OCI-LY1 (cell line): ENCODE results near the gene TACR2.

Experiments
- H2AFZ ChIP-seq: fragments of 200-600 bp; sonication (generic), shearing (Covaris generic); 2 replicates; pipeline ENCODE4 v1.6.0; 2014; ENCODE audit warnings: antibody characterized with exemption, mild to moderate bottlenecking, low read length
- H3F3A ChIP-seq: fragments of 200-600 bp; sonication (generic), shearing (Covaris generic); 2 replicates; pipeline ENCODE4 v1.6.0; 2014; ENCODE audit warnings: mild to moderate bottlenecking, antibody characterized with exemption, low read length, moderate library complexity; ENCODE audit not compliant: insufficient read depth
- H3K27ac ChIP-seq: fragments of 200-600 bp; sonication (generic); 2 replicates; pipeline ENCODE4 v1.5.1; 2014; ENCODE audit warnings: low read length, mixed run types, mild to moderate bottlenecking, low read depth; ENCODE audit not compliant: poor library complexity, severe bottlenecking
- H3K27me3 ChIP-seq: fragments of 200-600 bp; sonication (generic); 2 replicates; pipeline ENCODE4 v1.6.0; 2014; ENCODE audit warnings: antibody characterized with exemption, mild to moderate bottlenecking, low read length, moderate library complexity; ENCODE audit not compliant: insufficient read depth
- H3K36me3 ChIP-seq: fragments of 200-600 bp; sonication (generic); 2 replicates; pipeline ENCODE4 v1.6.1; 2014; ENCODE audit warnings: mild to moderate bottlenecking, antibody characterized with exemption, low read length, moderate library complexity, mixed read lengths; ENCODE audit not compliant: insufficient read depth
- H3K4me1 ChIP-seq: fragments of 200-600 bp; sonication (generic); 2 replicates; pipeline ENCODE4 v1.5.1; 2014; ENCODE audit warnings: mild to moderate bottlenecking, low read length, moderate library complexity; ENCODE audit not compliant: insufficient read depth, severe bottlenecking
- H3K4me2 ChIP-seq: fragments of 200-600 bp; sonication (generic), shearing (Covaris generic); 2 replicates; pipeline ENCODE4 v1.6.1; 2014; ENCODE audit warnings: low read length
- H3K4me3 ChIP-seq: fragments of 200-600 bp; sonication (generic); 2 replicates; pipeline ENCODE4 v1.5.1; 2014; ENCODE audit warnings: low read length, low read depth, mild to moderate bottlenecking, mixed read lengths; ENCODE audit not compliant: poor library complexity, severe bottlenecking
- H3K79me2 ChIP-seq: fragments of 200-600 bp; shearing (Covaris generic); 2 replicates; pipeline ENCODE4 v1.6.1; 2016; ENCODE audit warnings: mixed run types, low read length, mixed read lengths; ENCODE audit not compliant: insufficient read depth
- H3K9ac ChIP-seq: fragments of 200-600 bp; sonication (generic), shearing (Covaris generic); 2 replicates; pipeline ENCODE4 v1.6.1; 2014; ENCODE audit warnings: mild to moderate bottlenecking, low read length, mixed read lengths
- H3K9me2 ChIP-seq: fragments of 200-600 bp; sonication (generic), shearing (Covaris generic); 2 replicates; pipeline ENCODE4 v1.6.1; 2014; ENCODE audit warnings: low read depth, mild to moderate bottlenecking, low read length, mixed read lengths
- H3K9me3 ChIP-seq: fragments of 200-600 bp; shearing (Covaris generic); 2 replicates; pipeline ENCODE4 v1.6.1; 2014; ENCODE audit warnings: low read length, mixed read lengths
- H4K20me1 ChIP-seq: fragments of 200-600 bp; sonication (generic), shearing (Covaris generic); 2 replicates; pipeline ENCODE4 v1.6.0; 2016; ENCODE audit warnings: mild to moderate bottlenecking, low read length; ENCODE audit not compliant: insufficient read depth
- EZH2 ChIP-seq: fragments of 200-600 bp; sonication (generic), shearing (Covaris generic); IDR thresholded peaks from 2 replicates; pipeline ENCODE4 v1.8.0; 2017; ENCODE audit warnings: borderline replicate concordance, mixed run types, mild to moderate bottlenecking, antibody characterized with exemption, low read length, moderate library complexity, mixed read lengths
- TF ChIP-seq, protein P1 (sequence below): fragments of 200-600 bp; sonication (generic), shearing (Covaris generic); IDR thresholded peaks from 2 replicates; pipeline ENCODE4 v1.5.1; 2017; ENCODE audit warnings: mild to moderate bottlenecking, antibody characterized with exemption, low read length, moderate library complexity, mixed read lengths

The TACR2 gene

DNA sequence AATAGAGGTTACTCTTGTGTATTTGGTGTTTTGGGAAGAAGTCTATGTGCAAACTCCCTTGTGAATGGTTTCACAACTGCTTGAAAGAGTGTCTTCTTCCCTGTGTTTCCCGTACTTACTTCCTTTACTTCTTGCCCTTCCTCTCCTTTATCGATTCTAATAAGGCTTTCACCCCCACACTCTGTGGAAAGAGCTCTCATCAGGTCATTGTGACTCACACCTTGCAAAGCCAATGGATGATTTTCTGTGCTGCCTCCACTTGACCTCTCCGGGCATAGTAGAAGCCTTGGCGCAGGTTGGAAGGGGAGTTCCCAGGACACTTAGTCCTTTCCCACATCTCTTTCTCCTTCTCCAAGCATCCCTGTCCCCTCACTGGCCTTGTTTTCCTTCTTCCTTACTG, 28.3 kb upstream of the TACR2 start:
- no peak overlapping the region for H3K27ac ChIP-seq
- no peak overlapping the region for H3K9ac ChIP-seq
- H3F3A ChIP-seq = no peaks in the 10 kb centered on the region
- TF ChIP-seq, protein P1, sequence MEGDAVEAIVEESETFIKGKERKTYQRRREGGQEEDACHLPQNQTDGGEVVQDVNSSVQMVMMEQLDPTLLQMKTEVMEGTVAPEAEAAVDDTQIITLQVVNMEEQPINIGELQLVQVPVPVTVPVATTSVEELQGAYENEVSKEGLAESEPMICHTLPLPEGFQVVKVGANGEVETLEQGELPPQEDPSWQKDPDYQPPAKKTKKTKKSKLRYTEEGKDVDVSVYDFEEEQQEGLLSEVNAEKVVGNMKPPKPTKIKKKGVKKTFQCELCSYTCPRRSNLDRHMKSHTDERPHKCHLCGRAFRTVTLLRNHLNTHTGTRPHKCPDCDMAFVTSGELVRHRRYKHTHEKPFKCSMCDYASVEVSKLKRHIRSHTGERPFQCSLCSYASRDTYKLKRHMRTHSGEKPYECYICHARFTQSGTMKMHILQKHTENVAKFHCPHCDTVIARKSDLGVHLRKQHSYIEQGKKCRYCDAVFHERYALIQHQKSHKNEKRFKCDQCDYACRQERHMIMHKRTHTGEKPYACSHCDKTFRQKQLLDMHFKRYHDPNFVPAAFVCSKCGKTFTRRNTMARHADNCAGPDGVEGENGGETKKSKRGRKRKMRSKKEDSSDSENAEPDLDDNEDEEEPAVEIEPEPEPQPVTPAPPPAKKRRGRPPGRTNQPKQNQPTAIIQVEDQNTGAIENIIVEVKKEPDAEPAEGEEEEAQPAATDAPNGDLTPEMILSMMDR = no peak
- TF ChIP-seq EZH2 = no peak
- no peak overlapping the region for H3K4me2 ChIP-seq
- H3K4me3 ChIP-seq = no peak overlapping the region
- no peaks in the 10 kb centered on the region; the same call in 1 of the 2 replicates for H3K27me3 ChIP-seq
- H4K20me1 ChIP-seq = no peaks in the 10 kb centered on the region
- no peaks in the 10 kb centered on the region for H3K79me2 ChIP-seq
- H3K9me2 ChIP-seq = no peaks in the 10 kb centered on the region
- H3K36me3 ChIP-seq = no peaks in the 10 kb centered on the region
- no peaks in the 10 kb centered on the region for H3K9me3 ChIP-seq
- H3K4me1 ChIP-seq = no peaks in the 10 kb centered on the region
- H2AFZ ChIP-seq = no peak overlapping the region

DNA sequence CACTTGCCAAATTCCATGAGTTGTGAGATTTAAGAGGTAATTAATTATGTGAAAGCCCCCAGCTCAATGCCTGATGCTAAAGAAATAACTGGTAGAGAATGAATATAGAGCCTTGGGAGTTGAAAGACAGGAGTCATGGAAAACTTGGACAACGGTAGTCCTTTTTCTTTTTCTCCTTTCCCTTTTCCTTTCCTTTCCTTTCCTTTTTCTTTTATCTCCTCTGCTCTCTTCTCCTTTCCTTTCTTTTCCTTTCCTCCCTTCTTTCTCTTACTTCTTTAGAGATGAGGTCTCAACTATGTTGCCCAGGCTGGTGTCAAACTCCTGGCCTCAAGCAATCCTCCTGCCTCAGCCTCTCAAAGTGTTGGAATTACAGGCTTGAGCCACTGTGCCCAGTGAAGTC, 26.6 kb upstream of the TACR2 start:
- Histone ChIP-seq H3K27ac (no peak overlapping the region), H4K20me1 (no peaks in the 10 kb centered on the region), H3K4me1 (no peaks in the 10 kb centered on the region), H3K9me3 (no peaks in the 10 kb centered on the region), H3K27me3 (no peaks in the 10 kb centered on the region; the same call in 1 of the 2 replicates), H3K4me3 (no peak overlapping the region), H3K9me2 (no peaks in the 10 kb centered on the region), H3F3A (no peaks in the 10 kb centered on the region), H3K36me3 (no peaks in the 10 kb centered on the region), H3K79me2 (no peaks in the 10 kb centered on the region), H3K9ac (no peak overlapping the region), H2AFZ (no peak overlapping the region), H3K4me2 (no peak overlapping the region)
- TF ChIP-seq EZH2 = no peak
- TF ChIP-seq, protein P1 = no peak

DNA sequence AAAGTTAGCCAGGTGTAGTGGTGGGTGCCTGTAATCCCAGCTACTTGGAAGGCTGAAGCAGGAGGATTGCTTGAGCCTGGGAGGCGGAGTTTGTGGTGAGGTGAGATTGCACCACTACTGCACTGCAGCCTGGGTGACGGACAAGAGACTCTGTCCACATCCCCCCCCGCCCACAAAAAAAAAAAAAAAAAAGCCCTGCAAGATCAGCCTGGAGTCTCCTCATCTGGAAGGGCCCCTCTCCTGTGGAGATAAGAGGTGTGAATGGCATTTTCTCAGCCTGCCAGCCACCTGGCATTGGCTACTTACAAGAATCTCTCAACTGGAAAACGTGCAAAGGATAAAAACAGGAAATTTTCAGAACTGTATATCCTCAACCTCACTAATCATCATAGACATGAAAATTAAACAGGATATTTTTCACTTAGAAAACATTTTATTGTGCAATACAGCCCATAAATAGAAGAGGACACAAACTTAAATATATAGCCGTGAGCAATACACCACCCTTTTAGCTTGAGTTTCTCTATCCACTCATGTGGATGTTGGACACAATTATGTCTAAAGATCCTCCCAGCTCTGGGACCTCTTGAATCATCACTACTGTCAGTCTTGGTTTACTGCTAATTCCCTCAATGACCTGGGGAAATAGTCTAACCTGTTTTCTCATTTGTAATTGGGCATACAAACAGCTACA, 23.2 kb upstream of the TACR2 start:
- no peak overlapping the region for H3K4me2 ChIP-seq
- no peaks in the 10 kb centered on the region for H3K4me1 ChIP-seq
- no peaks in the 10 kb centered on the region; the same call in 1 of the 2 replicates for H3K36me3 ChIP-seq
- no peaks in the 10 kb centered on the region for H3F3A ChIP-seq
- H3K9me2 ChIP-seq = no peaks in the 10 kb centered on the region
- no peak for TF ChIP-seq EZH2
- TF ChIP-seq, protein P1 = no peak
- peaks cover under 1% of the 10 kb centered on the region; the same call in 1 of the 2 replicates for H3K27me3 ChIP-seq
- no peak overlapping the region for H3K9ac ChIP-seq
- no peak overlapping the region for H2AFZ ChIP-seq
- H3K4me3 ChIP-seq = no peak overlapping the region
- no peak overlapping the region for H3K27ac ChIP-seq
- H3K79me2 ChIP-seq = no peaks in the 10 kb centered on the region
- no peaks in the 10 kb centered on the region for H3K9me3 ChIP-seq
- H4K20me1 ChIP-seq = no peaks in the 10 kb centered on the region
